Endometrial microvascular endothelial cells (primary cell): ENCODE results near the gene STXBP4. TPM values are rescaled to one million over a fixed set of nuclear protein-coding genes. Genes with fewer than 3 reads are reported as not detected.

Source experiments
- in situ Hi-C: cut with HindIII; loops from 2 replicates; pipeline ENCODE4 v1.10.0; 2017; ENCODE audit warnings: low sequenced_read_pairs, low pct_unique_long_range_greater_than_20kb; ENCODE audit errors: inconsistent ontology term
- total RNA-seq: library from RNA; depleted of rRNA; stranded (reverse); fragments of >200 nt; gene quantifications from one replicate; pipeline ENCODE4 v1.2.3, GENCODE V29; 2015; ENCODE audit errors: inconsistent ontology term

STXBP4 gene
- total RNA-seq, 1 donor from 2014 or later: 7.6 TPM

DNA sequence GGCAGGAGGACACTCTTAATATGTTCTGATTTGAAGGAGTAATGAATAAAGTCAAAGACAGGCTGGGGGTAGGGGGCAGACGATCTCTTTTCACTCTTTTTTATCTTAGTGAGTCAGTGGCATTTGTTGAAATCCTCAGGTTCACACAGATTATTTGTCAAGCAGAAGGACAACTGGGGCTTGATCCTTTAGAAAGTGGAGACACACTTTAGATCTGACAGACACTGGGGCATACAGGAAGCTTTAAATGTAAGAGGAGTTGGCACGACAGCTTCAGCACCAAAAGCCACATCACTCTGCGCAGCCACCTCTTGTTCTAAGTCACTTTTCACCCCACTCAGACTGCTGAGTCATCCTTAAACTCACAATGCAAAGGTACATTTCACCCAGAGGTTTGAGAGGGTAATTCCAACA, 121.5 kb downstream of the STXBP4 start:
- in situ Hi-C loops: no loop called here

DNA sequence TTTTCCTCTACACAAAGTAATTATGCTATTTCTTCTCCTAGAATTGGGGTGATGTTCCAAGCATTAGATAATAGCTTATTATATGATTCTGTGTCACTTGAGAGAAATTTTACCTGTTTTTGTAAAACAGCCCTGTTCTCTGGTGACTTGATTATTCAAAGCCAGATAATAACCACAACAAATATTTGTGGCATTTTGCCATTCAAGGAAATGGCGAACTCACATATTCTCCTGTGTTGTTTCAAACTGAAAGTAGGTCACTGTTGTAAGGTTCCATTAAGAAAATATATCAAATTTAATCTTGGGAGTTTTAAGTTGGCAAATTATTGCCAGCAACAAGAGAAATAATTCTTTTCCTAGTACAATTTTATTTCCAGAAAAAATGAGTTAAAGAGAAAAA, 124.8 kb downstream of the STXBP4 start:
- in situ Hi-C loops: no loop called here

DNA sequence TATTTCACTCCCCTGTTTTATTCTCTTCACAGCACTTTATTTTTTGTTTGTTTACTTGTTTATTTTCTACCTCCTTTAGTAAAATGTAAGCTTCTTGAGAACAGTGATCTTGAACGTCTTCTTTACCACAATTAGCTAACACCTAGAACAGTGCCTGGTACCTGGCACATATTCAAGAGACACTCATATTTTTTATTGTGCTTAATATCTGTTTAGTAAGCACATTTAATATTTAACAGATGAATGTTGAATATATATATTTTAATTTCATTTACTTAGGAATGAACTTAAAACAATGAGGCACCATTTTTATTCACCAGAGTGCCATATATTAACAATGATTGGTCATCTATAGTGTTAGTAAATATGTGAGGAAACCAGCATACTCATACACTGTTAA, 130.2 kb downstream of the STXBP4 start:
- in situ Hi-C loops: no loop called here

DNA sequence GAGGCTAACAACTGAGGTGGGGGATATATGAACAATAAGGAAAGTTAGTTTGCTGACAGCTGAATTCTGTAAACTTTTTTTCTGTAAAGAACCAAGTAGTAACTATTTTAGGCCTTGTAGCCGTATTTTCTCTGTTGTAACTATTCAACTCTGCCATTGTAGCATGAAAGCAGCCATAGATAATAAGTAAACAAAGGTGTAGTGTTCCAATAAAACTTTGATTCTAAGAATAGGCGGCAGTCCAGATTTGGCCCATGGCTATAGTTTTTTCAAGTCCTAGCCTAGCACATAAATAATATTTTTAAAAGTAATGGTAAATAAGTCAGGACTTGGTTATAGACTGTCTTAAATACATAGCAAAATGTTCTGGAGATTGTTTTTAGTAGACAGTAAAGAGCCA, 142.0 kb downstream of the STXBP4 start:
- in situ Hi-C loops: no loop called here

DNA sequence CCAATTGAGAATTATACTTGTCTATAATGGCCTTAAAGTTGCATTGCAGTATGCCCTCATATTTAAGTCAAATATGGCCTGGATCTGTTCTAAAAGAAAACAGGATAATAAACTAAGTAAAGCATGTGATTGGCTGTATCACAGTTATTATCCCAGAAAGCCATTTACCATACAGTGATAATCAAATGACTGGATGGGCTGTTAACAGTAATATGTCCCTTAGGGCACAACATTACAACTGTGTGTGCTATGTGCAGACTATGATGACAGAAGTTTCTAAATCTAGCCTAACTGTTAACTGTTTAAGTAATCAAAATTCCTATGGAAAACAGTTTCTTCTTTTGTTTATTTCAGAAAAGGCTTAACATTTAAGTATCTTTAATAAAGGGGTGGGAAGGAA, 145.7 kb downstream of the STXBP4 start:
- in situ Hi-C loops: no loop called here

DNA sequence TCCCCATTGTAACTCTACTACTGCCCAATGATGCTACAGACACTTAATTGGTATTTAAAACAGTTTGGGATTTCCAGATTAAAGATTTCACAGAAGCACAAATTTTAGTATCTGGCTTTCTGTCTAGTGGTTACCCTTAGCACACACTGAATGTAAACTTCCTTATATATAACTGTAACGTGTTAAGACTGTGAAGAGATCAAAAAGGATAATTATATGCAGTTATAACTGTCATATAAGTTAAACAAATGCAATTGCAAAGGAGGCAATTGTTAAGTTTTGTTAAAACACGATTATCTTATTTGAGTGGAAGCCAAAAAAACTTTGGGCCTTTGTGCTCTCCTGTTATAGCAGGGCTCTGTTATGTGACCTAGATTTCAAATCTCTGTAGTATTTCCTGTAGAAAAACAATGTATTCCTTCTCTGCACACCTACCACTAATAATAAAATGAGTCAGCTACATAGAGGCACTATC, 147.9 kb downstream of the STXBP4 start:
- in situ Hi-C loops: no loop called here

DNA sequence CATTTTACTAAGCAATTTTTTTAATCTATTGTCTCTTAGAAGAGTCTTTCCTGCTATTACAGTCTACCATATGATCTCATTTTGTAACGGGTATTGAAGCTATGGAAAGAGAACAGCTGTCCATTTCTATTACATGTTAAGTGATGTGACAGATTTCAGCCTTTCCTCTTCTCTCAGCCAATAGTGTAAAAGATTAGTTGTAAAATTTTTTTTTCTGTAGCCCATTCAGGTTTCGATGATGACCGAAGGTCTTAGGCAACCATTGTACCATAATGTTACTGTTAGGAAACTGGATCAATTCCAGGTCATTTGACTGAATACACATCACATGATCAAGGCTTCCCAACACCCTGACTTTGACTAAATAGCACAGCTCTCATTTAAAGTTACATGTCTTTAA, 148.6 kb downstream of the STXBP4 start:
- in situ Hi-C loops: no loop called here

DNA sequence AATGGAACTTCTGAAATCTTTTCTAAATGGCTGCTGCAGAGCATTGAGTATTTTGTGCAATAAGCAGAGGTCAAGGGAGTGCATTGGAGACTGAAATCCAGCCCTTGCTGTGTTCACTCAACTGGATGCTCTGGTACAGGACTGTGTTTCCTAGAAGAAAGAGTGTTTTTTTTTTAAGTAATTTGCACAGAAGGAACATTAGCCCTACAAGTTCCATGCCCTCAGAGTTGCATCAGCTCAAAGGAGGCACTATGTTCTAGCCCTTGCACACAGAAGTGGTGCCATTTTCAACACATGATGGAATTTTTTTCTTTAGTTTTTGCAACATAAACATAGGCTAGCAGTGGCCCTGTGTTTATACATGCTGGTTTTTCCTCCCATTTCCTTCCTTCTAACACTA, 152.1 kb downstream of the STXBP4 start:
- in situ Hi-C loops: no loop called here

DNA sequence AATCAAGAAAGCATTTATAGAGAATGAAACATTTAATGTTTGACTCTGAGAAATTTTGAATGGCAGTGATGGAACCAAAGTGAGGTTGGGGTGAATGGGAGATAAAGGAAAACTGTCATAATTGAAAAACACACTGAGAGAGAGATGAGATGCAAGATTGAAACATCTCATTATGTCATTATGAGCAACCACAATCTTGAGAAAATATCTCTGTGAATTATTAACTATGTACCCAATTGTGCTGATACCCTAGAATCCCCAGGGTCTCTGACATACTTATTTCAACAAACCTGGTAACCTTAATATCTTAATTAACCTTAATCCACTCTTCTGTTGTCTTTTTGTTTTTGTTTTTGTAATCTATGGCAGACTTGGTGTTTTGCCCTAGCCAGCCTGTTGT, 152.7 kb downstream of the STXBP4 start:
- in situ Hi-C loops: no loop called here

DNA sequence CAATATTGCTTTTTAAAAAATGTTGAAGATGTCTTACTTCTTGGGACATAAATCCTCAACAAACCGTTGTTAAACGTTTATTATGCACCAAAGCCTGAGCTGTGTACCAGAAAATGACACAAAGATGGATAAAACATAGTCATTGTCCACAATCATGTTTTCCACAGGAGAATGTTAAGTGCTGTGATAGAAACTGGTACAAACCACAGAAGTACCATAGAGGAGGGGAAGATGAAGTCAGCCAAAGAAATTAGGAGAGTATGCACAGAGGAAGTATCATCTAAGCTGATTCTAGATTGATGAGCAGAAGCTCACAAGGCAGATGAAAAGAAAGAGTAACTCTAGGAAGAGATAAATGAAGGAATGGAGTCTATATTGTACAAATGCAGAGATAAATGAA, 153.5 kb downstream of the STXBP4 start:
- in situ Hi-C loops: no loop called here

DNA sequence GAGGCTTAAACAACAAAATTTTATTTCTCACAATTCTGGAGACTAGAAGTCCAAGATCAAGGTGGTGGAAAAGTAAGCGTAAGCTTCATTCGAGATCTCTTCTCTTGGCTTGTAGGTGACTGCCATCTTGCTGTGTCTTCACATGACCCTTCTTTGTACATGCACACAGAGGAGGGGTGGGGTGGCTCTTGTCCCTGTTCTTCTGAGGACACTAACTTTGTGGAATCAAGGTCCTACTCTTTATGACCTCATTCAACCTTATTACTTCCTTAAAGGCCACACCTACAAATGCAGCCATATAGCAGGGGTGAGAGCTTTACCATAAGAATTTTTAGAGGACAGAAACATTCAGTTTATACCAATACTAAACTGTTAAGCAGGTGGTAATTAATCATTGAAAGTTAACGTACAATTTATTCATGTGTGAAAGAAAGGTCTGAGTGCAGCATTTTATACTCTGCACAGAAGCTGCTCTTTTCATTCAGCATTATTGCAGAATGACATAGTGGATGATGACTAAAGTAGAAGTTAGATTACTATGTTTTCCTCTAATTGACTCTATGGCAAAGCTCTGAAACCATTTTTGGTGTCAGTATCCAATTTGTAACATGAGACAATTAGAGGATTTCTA, 156.3 kb downstream of the STXBP4 start:
- in situ Hi-C loops: no loop called here

DNA sequence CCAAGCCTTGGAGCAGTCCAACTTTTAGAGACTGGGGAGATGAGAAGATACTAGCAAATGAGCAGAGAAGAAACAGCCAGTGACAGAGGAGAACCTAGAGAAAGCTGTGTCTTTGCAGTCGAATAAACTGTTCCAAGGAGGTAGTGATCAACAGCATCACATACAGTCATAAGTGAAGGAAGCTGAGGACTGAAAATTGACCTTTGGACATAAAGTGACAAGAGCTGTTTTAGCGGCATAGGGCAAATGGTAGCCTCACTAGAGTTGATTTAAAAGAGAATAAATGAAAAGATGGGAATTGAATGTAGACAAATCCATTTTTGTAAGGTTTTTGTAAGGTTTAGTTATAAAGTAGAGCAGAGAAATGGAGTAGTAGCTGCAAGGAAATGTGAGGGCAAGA, 165.0 kb downstream of the STXBP4 start:
- in situ Hi-C loops: no loop called here

DNA sequence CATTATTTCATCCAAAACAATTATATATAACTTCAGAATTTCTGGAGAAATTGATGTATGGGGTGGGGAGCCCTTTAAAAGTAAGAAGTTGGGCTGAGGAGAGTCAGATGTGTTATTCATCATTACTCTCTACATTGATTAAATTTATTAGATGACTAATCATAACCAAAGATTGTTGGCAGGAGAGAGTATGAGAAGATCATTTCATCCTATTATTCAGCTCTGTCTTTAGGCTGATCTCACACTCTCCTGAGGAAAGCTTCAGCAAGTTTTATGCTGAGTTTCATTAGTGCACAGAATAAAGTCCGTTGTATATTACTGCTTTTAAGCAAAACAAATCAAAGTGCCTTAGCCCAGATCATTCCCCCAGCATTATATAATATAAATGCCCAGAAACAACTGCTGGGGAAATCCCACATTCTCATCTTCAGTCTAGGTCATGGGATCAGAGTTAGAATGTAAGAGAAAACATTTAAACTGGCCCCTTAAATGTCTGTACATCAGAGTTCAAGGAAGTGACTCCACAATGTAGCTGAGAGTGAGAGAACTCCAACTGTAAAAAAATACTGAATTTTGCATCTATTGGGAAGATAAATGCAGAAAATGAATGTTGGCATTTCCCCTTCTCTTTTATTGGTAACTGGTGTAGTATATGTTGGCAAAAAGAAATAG, 166.1 kb downstream of the STXBP4 start:
- in situ Hi-C loops: no loop called here

DNA sequence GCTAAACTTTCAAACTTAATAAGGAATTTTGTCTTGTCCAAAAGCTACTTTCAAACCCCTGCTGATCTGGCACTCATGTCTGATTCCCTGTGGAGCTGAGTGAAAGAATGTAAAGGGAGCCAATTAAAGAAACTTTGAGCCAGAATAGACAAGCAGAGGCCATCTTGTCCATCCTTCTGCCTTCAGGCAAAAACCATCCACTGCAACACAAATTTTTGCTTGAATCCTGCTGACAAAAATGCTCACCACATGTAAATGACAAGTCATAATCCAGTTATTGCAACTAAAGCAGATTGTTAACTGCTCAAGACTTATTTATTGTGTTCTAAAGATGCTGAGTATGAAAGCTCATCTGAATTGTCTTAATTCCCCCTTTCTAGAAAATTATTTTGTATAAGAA, 172.2 kb downstream of the STXBP4 start:
- in situ Hi-C loops: no loop called here

DNA sequence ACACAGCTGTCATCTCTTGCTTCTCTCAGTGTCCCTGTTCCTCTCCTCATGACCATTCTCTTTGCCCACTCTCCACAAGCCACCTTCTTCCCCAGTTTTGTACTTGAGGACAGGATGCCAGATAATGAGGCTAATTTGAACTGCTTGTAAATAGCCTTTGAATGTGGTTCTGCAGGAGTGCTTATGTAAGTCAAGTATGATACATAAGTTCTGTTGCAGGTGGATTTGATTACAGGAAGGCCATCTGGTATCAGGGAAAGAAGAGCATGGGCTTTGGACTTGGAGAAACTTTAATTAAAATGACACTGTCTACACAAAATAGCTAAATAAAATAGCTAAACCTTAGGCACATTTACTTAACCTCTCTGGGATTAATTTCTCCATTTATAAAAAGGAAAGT, 176.0 kb downstream of the STXBP4 start:
- in situ Hi-C loops: no loop called here

DNA sequence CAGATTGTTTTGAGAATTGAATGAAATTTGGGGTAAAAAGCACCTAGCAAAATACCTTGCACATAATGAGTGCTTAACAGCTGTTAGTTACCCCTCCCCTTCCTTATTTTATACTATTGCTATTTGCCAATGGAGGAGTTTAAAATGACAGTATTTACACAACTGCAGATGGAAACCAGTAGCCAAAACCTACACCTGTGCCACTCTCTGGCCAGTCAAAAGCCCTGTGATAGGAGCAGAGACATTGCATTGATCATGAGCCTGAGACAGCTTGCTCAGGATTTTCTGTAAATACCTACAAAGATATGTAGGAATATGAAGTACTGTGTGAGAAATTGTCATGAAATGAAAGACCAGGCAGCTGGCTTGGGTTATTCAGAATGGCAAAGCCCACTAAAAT, 180.9 kb downstream of the STXBP4 start:
- in situ Hi-C loops: no loop called here

DNA sequence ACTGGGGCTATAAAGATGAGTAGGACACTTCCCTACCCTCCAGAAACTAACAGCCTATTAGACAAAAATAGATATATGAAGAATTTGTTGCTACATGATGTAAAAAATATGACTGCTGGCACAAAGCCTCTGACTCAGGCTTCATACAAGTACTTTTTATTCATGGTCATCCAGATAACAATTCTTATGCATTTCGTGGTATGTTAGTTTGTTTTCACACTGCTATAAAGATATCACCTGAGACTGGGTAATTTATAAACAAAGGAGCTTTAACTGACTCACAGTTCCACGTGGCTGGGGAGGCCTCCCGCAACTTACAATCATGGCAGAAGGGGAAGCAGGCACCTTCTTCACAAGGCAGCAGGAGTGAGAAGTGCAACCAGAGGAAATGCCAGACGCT, 183.7 kb downstream of the STXBP4 start:
- in situ Hi-C loops: no loop called here

DNA sequence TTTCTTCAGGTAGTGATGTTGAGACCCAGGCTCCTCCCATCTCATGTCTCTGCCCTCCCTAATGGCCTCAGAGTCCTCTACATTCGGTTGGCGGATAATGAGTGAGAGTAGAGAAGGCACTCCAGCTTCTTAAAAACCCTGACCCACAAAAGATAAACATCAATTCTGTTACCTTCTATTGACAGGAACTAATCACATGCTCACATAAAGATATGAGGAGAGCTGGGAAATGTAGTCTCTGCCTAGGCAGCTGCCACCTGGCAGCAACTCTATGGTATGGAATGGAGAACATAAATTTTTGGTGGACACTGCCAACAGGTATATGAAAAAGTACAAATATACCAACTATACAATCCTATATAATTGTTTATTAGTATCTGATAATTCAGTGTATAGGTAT, 185.5 kb downstream of the STXBP4 start:
- in situ Hi-C loops: no loop called here

DNA sequence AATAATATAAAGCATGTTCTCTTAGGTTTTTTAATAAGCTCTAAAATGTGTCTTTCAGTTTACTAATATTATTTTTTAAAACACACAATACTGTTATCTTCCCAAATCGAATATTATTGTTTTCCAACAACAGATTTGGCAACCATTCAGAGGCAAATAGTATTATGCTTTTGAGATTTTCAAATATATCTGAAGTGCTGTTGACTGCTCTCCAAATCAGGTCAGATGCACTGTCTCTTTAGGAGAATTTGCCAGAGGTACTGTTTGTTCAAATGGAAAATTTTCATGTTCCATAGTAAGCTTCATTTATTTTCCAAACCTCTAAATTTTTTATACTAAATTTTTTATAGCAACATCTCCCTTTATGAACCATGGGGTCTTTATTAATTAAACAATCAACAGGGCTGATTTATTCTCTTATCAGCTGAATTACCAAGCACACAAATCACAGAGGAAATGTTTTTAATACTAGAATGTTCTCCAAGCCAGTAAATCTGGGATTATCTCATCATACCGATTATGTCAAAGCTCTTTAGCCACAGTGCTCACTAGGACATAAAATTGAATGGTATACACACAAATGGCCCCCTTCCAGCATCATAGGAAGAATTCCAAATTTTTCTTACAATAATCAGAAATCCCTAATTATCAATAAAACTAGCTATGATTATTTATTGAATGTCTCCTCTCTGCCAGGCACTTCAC, 187.4 kb downstream of the STXBP4 start:
- in situ Hi-C loops: no loop called here

DNA sequence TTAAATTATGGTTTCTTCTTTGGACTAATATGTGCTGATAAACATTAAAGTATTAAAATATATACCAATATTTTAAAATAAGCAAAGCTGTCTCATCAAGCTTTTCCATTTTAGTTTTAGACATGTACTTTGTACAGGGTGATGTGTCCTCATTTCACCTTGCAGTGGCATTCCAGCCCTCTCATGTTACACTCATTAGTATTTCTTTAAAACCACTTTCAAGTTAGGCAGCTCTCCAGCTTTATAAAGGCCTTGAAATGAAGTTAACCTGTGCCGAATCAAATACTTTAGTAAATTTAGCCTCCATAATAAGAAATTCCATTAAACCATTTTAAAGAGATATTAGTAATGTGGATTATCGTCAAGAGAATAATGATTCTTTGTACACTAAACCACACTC, 188.6 kb downstream of the STXBP4 start:
- in situ Hi-C loops: no loop called here
